IMR-90 (cell line): ENCODE measurements around the gene NPAS2. TPM values are rescaled to one million over a fixed set of nuclear protein-coding genes. Genes with fewer than 3 reads are reported as not detected.

Experiments used
- ATAC-seq: fragments of 200-7000 bp; cut with Tn5 transposase; 2 replicates; pipeline ENCODE4 v1.9.1; 2020; ENCODE audit warnings: low read depth, mild to moderate bottlenecking, moderate library complexity
- BruUV-seq: library from RNA; stranded (reverse); fragments of 400-500 nt; replicated peaks from 2 replicates; lab custom pipeline; 2021; lab: Mats Ljungman, UMichigan
- CTCF ChIA-PET: fragments of 300-600 bp; formaldehyde crosslinking; extraction: SDS; loops from one replicate; lab custom pipeline; 2021; ENCODE audit warnings: antibody characterized with exemption; lab: Yijun Ruan, JAX
- POLR2A ChIA-PET: fragments of 300-600 bp; sonication (Branson Sonifier 250); formaldehyde crosslinking; loops from one replicate; lab custom pipeline; 2022; ENCODE audit warnings: antibody characterized with exemption; ENCODE audit not compliant: unreplicated experiment; lab: Charles Lee
- DNase-seq: peaks from one replicate; pipeline ENCODE4 v3.0.0; 2013
- H2AFZ ChIP-seq: replicated peaks from 2 replicates; pipeline ENCODE3; 2013; ENCODE audit warnings: low read length, mild to moderate bottlenecking; ENCODE audit not compliant: poor library complexity
- H2AK5ac ChIP-seq: 2 replicates; pipeline ENCODE4 v1.6.1; 2013; ENCODE audit warnings: low read depth, low read length, inconsistent platforms
- H2AK9ac ChIP-seq: replicated peaks from 2 replicates; pipeline ENCODE3; 2013; ENCODE audit warnings: mild to moderate bottlenecking, low read depth, low read length, moderate library complexity; ENCODE audit not compliant: poor library complexity
- H2BK120ac ChIP-seq: 2 replicates; pipeline ENCODE4 v1.6.1; 2013; ENCODE audit warnings: low read depth, low read length, inconsistent platforms
- H2BK15ac ChIP-seq: 3 replicates; pipeline ENCODE4 v1.6.1; 2013; ENCODE audit warnings: low read depth, low read length, inconsistent platforms
- H2BK20ac ChIP-seq: 2 replicates; pipeline ENCODE4 v1.6.1; 2013; ENCODE audit warnings: low read depth, mild to moderate bottlenecking, inconsistent platforms, low read length, moderate library complexity
- H2BK5ac ChIP-seq: 2 replicates; pipeline ENCODE4 v1.6.1; 2013; ENCODE audit warnings: mild to moderate bottlenecking, low read depth, low read length, inconsistent platforms; ENCODE audit not compliant: poor library complexity, severe bottlenecking
- H3K14ac ChIP-seq: replicated peaks from 2 replicates; pipeline ENCODE4 v1.6.1; 2013; ENCODE audit warnings: low read depth, low read length, inconsistent platforms
- H3K18ac ChIP-seq: 2 replicates; pipeline ENCODE4 v1.6.1; 2013; ENCODE audit warnings: low read depth, low read length, control low read depth
- H3K23ac ChIP-seq: 2 replicates; pipeline ENCODE4 v1.6.1; 2013; ENCODE audit warnings: low read depth, low read length, inconsistent platforms
- H3K27ac ChIP-seq: 2 replicates; pipeline ENCODE4 v1.5.1; 2013; ENCODE audit warnings: mild to moderate bottlenecking, control low read depth, low read length; ENCODE audit not compliant: insufficient read depth
- H3K27me3 ChIP-seq: 2 replicates; pipeline ENCODE4 v1.6.1; 2013; ENCODE audit warnings: low read length; ENCODE audit not compliant: control insufficient read depth, insufficient read depth
- H3K36me3 ChIP-seq: 2 replicates; pipeline ENCODE4 v1.6.1; 2013; ENCODE audit warnings: low read length, mixed read lengths; ENCODE audit not compliant: control insufficient read depth, insufficient read depth
- H3K4ac ChIP-seq: 2 replicates; pipeline ENCODE4 v1.6.1; 2013; ENCODE audit warnings: low read depth, low read length, inconsistent platforms
- H3K4me1 ChIP-seq: 2 replicates; pipeline ENCODE4 v1.6.1; 2013; ENCODE audit warnings: low read length, mixed read lengths; ENCODE audit not compliant: control insufficient read depth, insufficient read depth
- H3K4me2 ChIP-seq: 2 replicates; pipeline ENCODE4 v1.6.1; 2013; ENCODE audit warnings: low read depth, mild to moderate bottlenecking, control low read depth, low read length, moderate library complexity
- H3K4me3 ChIP-seq: 2 replicates; pipeline ENCODE4 v1.5.1; 2013; ENCODE audit warnings: low read depth, mild to moderate bottlenecking, control low read depth, low read length, moderate library complexity; ENCODE audit not compliant: insufficient read depth
- H3K56ac ChIP-seq: 2 replicates; pipeline ENCODE4 v1.6.1; 2013; ENCODE audit warnings: low read length, inconsistent platforms; ENCODE audit not compliant: insufficient read depth; ENCODE audit errors: extremely low read depth
- H3K79me1 ChIP-seq, 2 experiments: 2 replicates each; pipeline ENCODE4 v1.6.1; 2013; ENCODE audit warnings: low read length in 2 of 2, inconsistent platforms in 1 of 2, low read depth in 1 of 2
- H3K9ac ChIP-seq: 2 replicates; pipeline ENCODE4 v1.6.1; 2013; ENCODE audit warnings: low read depth, low read length, control low read depth
- H3K9me1 ChIP-seq: 2 replicates; pipeline ENCODE4 v1.6.1; 2013; ENCODE audit warnings: low read length, inconsistent platforms; ENCODE audit not compliant: insufficient read depth
- H3K9me3 ChIP-seq: 2 replicates; pipeline ENCODE4 v1.6.1; 2013; ENCODE audit warnings: low read length; ENCODE audit not compliant: control insufficient read depth, insufficient read depth
- H4K20me1 ChIP-seq: 2 replicates; pipeline ENCODE4 v1.6.1; 2013; ENCODE audit warnings: low read length, inconsistent platforms; ENCODE audit not compliant: insufficient read depth
- H4K5ac ChIP-seq: 2 replicates; pipeline ENCODE4 v1.6.1; 2013; ENCODE audit warnings: mild to moderate bottlenecking, low read depth, low read length, control low read depth
- H4K8ac ChIP-seq, 2 experiments: 2 replicates each; pipeline ENCODE4 v1.6.1; 2013; ENCODE audit warnings: low read depth in 2 of 2, low read length in 2 of 2, control low read depth in 1 of 2, inconsistent platforms in 1 of 2
- H4K91ac ChIP-seq: 2 replicates; pipeline ENCODE4 v1.6.1; 2013; ENCODE audit warnings: low read depth, low read length, inconsistent platforms; ENCODE audit not compliant: insufficient read depth
- BHLHE40 ChIP-seq: fragments of 150-350 bp; IDR thresholded peaks from 2 replicates; pipeline ENCODE4 v1.6.1; 2016; ENCODE audit warnings: mild to moderate bottlenecking, low read depth, low read length
- CEBPB ChIP-seq: IDR thresholded peaks from 2 replicates; pipeline ENCODE4 v1.6.1; 2012; ENCODE audit warnings: low read depth, low read length, improper control_type of control experiment
- CHD1 ChIP-seq: IDR thresholded peaks from 2 replicates; pipeline ENCODE4 v1.6.1; 2012; ENCODE audit warnings: low read depth, low read length, improper control_type of control experiment
- NFE2L2 ChIP-seq: fragments of 150-350 bp; IDR thresholded peaks from 2 replicates; pipeline ENCODE4 v1.6.1; 2016; ENCODE audit warnings: low read depth, mild to moderate bottlenecking, low read length
- WGBS, 2 experiments: methylation state at CpG; one replicate each; pipeline versions ENCODE4 v1.1.5 to v1.1.7; 2013; ENCODE audit warnings: missing lambda C conversion rate in 2 of 2; ENCODE audit not compliant: insufficient read length in 1 of 2; ENCODE audit errors: extremely low coverage in 2 of 2; 5-methylcytosine and 5-hydroxymethylcytosine counted together
- dilution Hi-C: fragments of 300-500 bp; cut with HindIII; formaldehyde crosslinking; loops from one replicate; pipeline ENCODE4 v1.14.3; 2018; ENCODE audit warnings: low sequenced_read_pairs; ENCODE audit not compliant: unreplicated experiment
- in situ Hi-C: fragments of 300-500 bp; cut with MboI; formaldehyde crosslinking; loops from 3 replicates; pipeline ENCODE4 v1.14.3; 2019; ENCODE audit warnings: low sequenced_read_pairs, inconsistent platforms, mixed read lengths
- intact Hi-C: fragments of 100-400 bp; cut with micrococcal nuclease; formaldehyde crosslinking; loops from 2 replicates; pipeline ENCODE4 v1.10.0; 2022
- polyA plus RNA-seq, 3 experiments: library from polyadenylated mRNA; depleted of rRNA; stranded (reverse); fragments of >200 nt; gene quantifications; 2 replicates each; pipeline ENCODE4 v1.2.3, GENCODE V29; 2012; ENCODE audit warnings: low replicate concordance in 1 of 3
- total RNA-seq: library from RNA; depleted of rRNA; stranded (reverse); fragments of >200 nt; gene quantifications from 2 replicates; pipeline ENCODE4 v1.2.3, GENCODE V29; 2012
- TF ChIP-seq, protein P1 (sequence below): conservative IDR thresholded peaks from 2 replicates; pipeline ENCODE4 v1.5.1; 2012; ENCODE audit warnings: mild to moderate bottlenecking, low read depth, low read length, improper control_type of control experiment
- TF ChIP-seq, protein P2 (sequence below): fragments of 150-350 bp; IDR thresholded peaks from 2 replicates; pipeline ENCODE4 v1.6.1; 2017; ENCODE audit warnings: mild to moderate bottlenecking, antibody characterized with exemption, low read length, low read depth

Gene NPAS2
- total and polyA plus RNA-seq, 2 of the 4 experiments (the other 2 are of a cell fraction): 5.2 to 14.8 TPM

DNA sequence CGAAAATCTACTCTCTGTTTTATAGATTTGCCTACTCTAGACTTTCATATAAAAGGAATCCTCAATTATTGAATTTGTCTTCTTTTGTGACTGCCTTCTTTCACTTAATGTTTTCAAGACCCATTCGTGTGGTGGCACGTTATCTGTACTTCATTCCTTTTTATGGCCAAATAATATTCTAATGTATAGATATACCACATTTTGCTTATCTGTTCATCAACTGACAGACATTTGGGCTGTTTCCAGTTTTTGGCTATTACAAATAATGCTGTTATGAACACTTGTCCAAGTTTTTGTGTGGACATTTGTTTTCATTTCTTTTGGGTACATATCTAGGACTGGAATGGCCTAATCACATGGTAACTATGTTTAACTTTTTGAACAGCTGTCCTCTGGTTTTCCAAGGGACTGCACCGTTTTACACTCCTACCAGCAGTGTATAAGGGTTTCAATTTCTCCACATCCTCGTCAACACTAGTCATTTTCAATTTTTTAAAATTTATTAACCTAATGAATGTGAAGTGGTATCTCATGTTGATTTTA lies 9.3 kb upstream of the NPAS2 start:
- Histone ChIP-seq H2BK15ac (no peak overlapping the region), H3K9ac (no peak overlapping the region), H2AK9ac (no peak overlapping the region), H3K14ac (no peak overlapping the region), H3K18ac (no peak overlapping the region), H3K9me3 (no peaks in the 10 kb centered on the region), H2BK120ac (no peak overlapping the region), H3K9me1 (peaks cover 11% of the 10 kb centered on the region; the same call in 1 of the 2 replicates), H2BK5ac (no peak overlapping the region), H3K56ac (no peak overlapping the region), H3K23ac (no peak overlapping the region), H3K4me1 (no peaks in the 10 kb centered on the region; the same call in 1 of the 2 replicates), H4K5ac (no peak overlapping the region), H3K4ac (no peak overlapping the region), H2AFZ (no peak overlapping the region), H2AK5ac (no peak overlapping the region), H3K27me3 (no peaks in the 10 kb centered on the region; the same call in 1 of the 2 replicates), H3K27ac (no peak overlapping the region), H4K8ac (no peak overlapping the region), H2BK20ac (no peak overlapping the region), H3K4me3 (no peak overlapping the region), H3K79me1 (no peaks in the 10 kb centered on the region), H3K4me2 (no peak overlapping the region), H3K36me3 (no peaks in the 10 kb centered on the region), H4K20me1 (no peaks in the 10 kb centered on the region), H4K91ac (no peak overlapping the region)
- ATAC-seq (no peak), DNase-seq (no peak)
- ChIA-PET CTCF (no interaction called here), POLR2A (no interaction called here)
- intact Hi-C loops: no loop called here
- in situ Hi-C loops: loop anchor here (5.0 to 25.0 kb wide), 2 partner anchors 78 to 198 kb away; no protein-coding TSS in a partner anchor
- no CpG with 5 or more reads among the region's 5 CpGs for WGBS, 2 experiments
- no TSS peak for BruUV-seq
- TF ChIP-seq BHLHE40: no peak
- no peak for TF ChIP-seq CEBPB
- TF ChIP-seq NFE2L2: no peak
- TF ChIP-seq, protein P1, sequence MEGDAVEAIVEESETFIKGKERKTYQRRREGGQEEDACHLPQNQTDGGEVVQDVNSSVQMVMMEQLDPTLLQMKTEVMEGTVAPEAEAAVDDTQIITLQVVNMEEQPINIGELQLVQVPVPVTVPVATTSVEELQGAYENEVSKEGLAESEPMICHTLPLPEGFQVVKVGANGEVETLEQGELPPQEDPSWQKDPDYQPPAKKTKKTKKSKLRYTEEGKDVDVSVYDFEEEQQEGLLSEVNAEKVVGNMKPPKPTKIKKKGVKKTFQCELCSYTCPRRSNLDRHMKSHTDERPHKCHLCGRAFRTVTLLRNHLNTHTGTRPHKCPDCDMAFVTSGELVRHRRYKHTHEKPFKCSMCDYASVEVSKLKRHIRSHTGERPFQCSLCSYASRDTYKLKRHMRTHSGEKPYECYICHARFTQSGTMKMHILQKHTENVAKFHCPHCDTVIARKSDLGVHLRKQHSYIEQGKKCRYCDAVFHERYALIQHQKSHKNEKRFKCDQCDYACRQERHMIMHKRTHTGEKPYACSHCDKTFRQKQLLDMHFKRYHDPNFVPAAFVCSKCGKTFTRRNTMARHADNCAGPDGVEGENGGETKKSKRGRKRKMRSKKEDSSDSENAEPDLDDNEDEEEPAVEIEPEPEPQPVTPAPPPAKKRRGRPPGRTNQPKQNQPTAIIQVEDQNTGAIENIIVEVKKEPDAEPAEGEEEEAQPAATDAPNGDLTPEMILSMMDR: no peak
- TF ChIP-seq, protein P2, sequence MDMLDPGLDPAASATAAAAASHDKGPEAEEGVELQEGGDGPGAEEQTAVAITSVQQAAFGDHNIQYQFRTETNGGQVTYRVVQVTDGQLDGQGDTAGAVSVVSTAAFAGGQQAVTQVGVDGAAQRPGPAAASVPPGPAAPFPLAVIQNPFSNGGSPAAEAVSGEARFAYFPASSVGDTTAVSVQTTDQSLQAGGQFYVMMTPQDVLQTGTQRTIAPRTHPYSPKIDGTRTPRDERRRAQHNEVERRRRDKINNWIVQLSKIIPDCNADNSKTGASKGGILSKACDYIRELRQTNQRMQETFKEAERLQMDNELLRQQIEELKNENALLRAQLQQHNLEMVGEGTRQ: no peak
- TF ChIP-seq CHD1: no peak
- dilution Hi-C loops: no loop called here
